ENCODE results near the gene SH3BP1. TPM values are rescaled to one million over a fixed set of nuclear protein-coding genes. Genes with fewer than 3 reads are reported as not detected.

SH3BP1 gene
- polyA plus RNA-seq, 1 donor from 2014 or later = 0.63 TPM

DNA sequence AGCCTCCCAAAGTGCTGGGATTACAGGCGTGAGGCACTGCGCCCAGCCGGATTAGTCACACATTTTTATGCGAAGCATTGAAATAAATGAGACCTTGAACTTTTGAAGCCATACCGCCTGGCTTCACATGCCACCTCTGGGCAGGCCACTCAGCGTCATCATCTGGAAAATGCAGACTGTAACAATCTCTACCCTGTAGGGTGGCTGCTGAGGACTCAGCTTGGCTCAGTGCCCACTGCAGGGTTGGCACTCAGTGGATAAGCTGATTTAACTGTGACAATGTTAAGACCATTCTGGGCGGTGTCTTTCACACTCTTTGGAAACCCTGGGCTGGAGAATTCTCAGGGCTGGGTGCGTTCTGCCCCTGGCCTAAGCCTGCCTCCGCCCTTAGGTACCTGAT lies 8.5 kb downstream of the SH3BP1 start:
- no peak overlapping the region for H3K4me3 ChIP-seq (ENCODE audit: low read length)
- H3K27me3 ChIP-seq (ENCODE audit: insufficient read depth, low read depth, low read length) = no peaks in the 10 kb centered on the region
- no peak overlapping the region for H2AFZ ChIP-seq (ENCODE audit: low read depth, low read length)
- no peak overlapping the region for H3K27ac ChIP-seq (ENCODE audit: low read length)
- no peak overlapping the region for H3K9ac ChIP-seq (ENCODE audit: low read length)
- TF ChIP-seq EP300 (conservative IDR thresholded peaks at IDR 0.05; ENCODE audit: poor library complexity, severe bottlenecking) = no peak
- TF ChIP-seq RAD21 (conservative IDR thresholded peaks at IDR 0.05) = no peak
- no peak for TF ChIP-seq MXI1 (conservative IDR thresholded peaks at IDR 0.05; ENCODE audit: poor library complexity, severe bottlenecking)
- no peak for TF ChIP-seq POLR2AphosphoS5 (IDR thresholded peaks at IDR 0.05)
- TF ChIP-seq REST (IDR thresholded peaks at IDR 0.05; ENCODE audit: borderline replicate concordance) = no peak
- no peak for TF ChIP-seq TAF1 (IDR thresholded peaks at IDR 0.05; ENCODE audit: low read depth)
- TF ChIP-seq CTCF (IDR thresholded peaks at IDR 0.05; ENCODE audit: poor library complexity, severe bottlenecking) = no peak
- no peak for TF ChIP-seq EZH2 (IDR thresholded peaks at IDR 0.05; ENCODE audit: borderline replicate concordance, insufficient read depth, low read length, poor library complexity, severe bottlenecking)
- no peak for TF ChIP-seq SMC3 (conservative IDR thresholded peaks at IDR 0.05; ENCODE audit: poor library complexity)
- H3F3A ChIP-seq (ENCODE audit: insufficient read depth, low read length, poor library complexity, severe bottlenecking) = no peaks in the 10 kb centered on the region
- H3K79me2 ChIP-seq (replicated peaks; ENCODE audit: insufficient read depth, low read length) = no peaks in the 10 kb centered on the region
- H3K36me3 ChIP-seq (ENCODE audit: insufficient read depth, low read length) = no peaks in the 10 kb centered on the region
- H3K9me3 ChIP-seq (ENCODE audit: low read length) = no peaks in the 10 kb centered on the region
- no peaks in the 10 kb centered on the region for H3K9me2 ChIP-seq (ENCODE audit: insufficient read depth, low read length)
- H3K4me2 ChIP-seq (ENCODE audit: low read length) = no peak overlapping the region
- no peaks in the 10 kb centered on the region for H4K20me1 ChIP-seq (ENCODE audit: insufficient read depth)

GRCh38 chr22:37650463-37651136 lies 11.1 kb downstream of the SH3BP1 start:
- Histone ChIP-seq H2AFZ (ENCODE audit: low read depth, low read length) (no peak overlapping the region), H3F3A (ENCODE audit: insufficient read depth, low read length, poor library complexity, severe bottlenecking) (no peaks in the 10 kb centered on the region), H3K27ac (ENCODE audit: low read length) (no peak overlapping the region), H3K4me3 (ENCODE audit: low read length) (no peak overlapping the region), H3K36me3 (ENCODE audit: insufficient read depth, low read length) (no peaks in the 10 kb centered on the region), H3K27me3 (ENCODE audit: insufficient read depth, low read depth, low read length) (no peaks in the 10 kb centered on the region), H4K20me1 (ENCODE audit: insufficient read depth) (no peaks in the 10 kb centered on the region), H3K9me3 (ENCODE audit: low read length) (no peaks in the 10 kb centered on the region), H3K4me2 (ENCODE audit: low read length) (no peak overlapping the region), H3K9ac (ENCODE audit: low read length) (no peak overlapping the region), H3K79me2 (replicated peaks; ENCODE audit: insufficient read depth, low read length) (no peaks in the 10 kb centered on the region), H3K9me2 (ENCODE audit: insufficient read depth, low read length) (no peaks in the 10 kb centered on the region)
- no peak for TF ChIP-seq RAD21 (conservative IDR thresholded peaks at IDR 0.05)
- TF ChIP-seq SMC3 (conservative IDR thresholded peaks at IDR 0.05; ENCODE audit: poor library complexity) = no peak
- TF ChIP-seq TAF1 (IDR thresholded peaks at IDR 0.05; ENCODE audit: low read depth) = no peak
- no peak for TF ChIP-seq REST (IDR thresholded peaks at IDR 0.05; ENCODE audit: borderline replicate concordance)
- TF ChIP-seq EZH2 (IDR thresholded peaks at IDR 0.05; ENCODE audit: borderline replicate concordance, insufficient read depth, low read length, poor library complexity, severe bottlenecking) = no peak
- no peak for TF ChIP-seq POLR2AphosphoS5 (IDR thresholded peaks at IDR 0.05)
- TF ChIP-seq EP300 (conservative IDR thresholded peaks at IDR 0.05; ENCODE audit: poor library complexity, severe bottlenecking) = no peak
- no peak for TF ChIP-seq MXI1 (conservative IDR thresholded peaks at IDR 0.05; ENCODE audit: poor library complexity, severe bottlenecking)
- TF ChIP-seq CTCF (IDR thresholded peaks at IDR 0.05; ENCODE audit: poor library complexity, severe bottlenecking) = no peak

Data from neural cell (in vitro differentiated cells).